K562 (cell line): ENCODE data around the gene BBC3. TPM values are rescaled to one million over a fixed set of nuclear protein-coding genes. Genes with fewer than 3 reads are reported as not detected.

ENCODE experiments used
- CREB1 ChIP-seq, 2 experiments: sonication (generic) in 1 of 2; formaldehyde crosslinking in 1 of 2; IDR thresholded peaks; 2 replicates each; pipeline versions ENCODE4 v1.6.1 to v1.8.0; 2012 to 2022; ENCODE audit warnings: inconsistent platforms in 1 of 2, mild to moderate bottlenecking in 1 of 2, missing genetic modification reagents in 1 of 2, moderate library complexity in 1 of 2
- DDX20 ChIP-seq: fragments of 450-650 bp; IDR thresholded peaks from 2 replicates; pipeline ENCODE4 v1.6.1; 2016; ENCODE audit warnings: missing genetic modification characterization, low read depth, mild to moderate bottlenecking, missing compliant biosample characterization, moderate library complexity
- EHMT2 ChIP-seq: fragments of 450-650 bp; IDR thresholded peaks from 2 replicates; pipeline ENCODE4 v1.6.1; 2018; ENCODE audit warnings: antibody characterized with exemption
- FOXM1 ChIP-seq, 2 experiments: fragments of 450-650 bp in 1 of 2; sonication (generic) in 1 of 2; formaldehyde crosslinking in 1 of 2; IDR thresholded peaks; 2 replicates each; pipeline versions ENCODE4 v1.6.1 to v1.9.0; 2017 to 2022; ENCODE audit warnings: low read depth in 2 of 2, mild to moderate bottlenecking in 2 of 2, missing genetic modification reagents in 1 of 2, moderate library complexity in 1 of 2
- HDAC1 ChIP-seq, 2 experiments: fragments of 450-650 bp; IDR thresholded peaks; 2 replicates each; pipeline ENCODE4 v1.6.1; 2016 to 2017; ENCODE audit warnings: inconsistent platforms in 1 of 2, mild to moderate bottlenecking in 1 of 2, moderate library complexity in 1 of 2
- KAT8 ChIP-seq: fragments of 450-650 bp; IDR thresholded peaks from 2 replicates; pipeline ENCODE4 v1.6.1; 2016; ENCODE audit warnings: low read depth, mild to moderate bottlenecking
- MEF2D ChIP-seq: conservative IDR thresholded peaks from 2 replicates; pipeline ENCODE4 v1.6.1; 2016; ENCODE audit warnings: low read depth, missing genetic modification characterization, missing compliant biosample characterization
- MTF1 ChIP-seq: fragments of 250-450 bp; sonication (Bioruptor Pico); IDR thresholded peaks from 2 replicates; pipeline ENCODE4 v1.9.0; 2021; ENCODE audit warnings: moderate library complexity, mild to moderate bottlenecking, inconsistent platforms, borderline replicate concordance
- NFE2 ChIP-seq: IDR thresholded peaks from 2 replicates; pipeline ENCODE4 v1.6.1; 2014; ENCODE audit warnings: antibody characterized with exemption, low read depth
- NR1H2 ChIP-seq: sonication (generic); formaldehyde crosslinking; IDR thresholded peaks from 2 replicates; pipeline ENCODE4 v1.4.0; 2020; ENCODE audit warnings: mild to moderate bottlenecking, missing genetic modification reagents
- POLR2A ChIP-seq: fragments of 450-650 bp; conservative IDR thresholded peaks from 2 replicates; pipeline ENCODE4 v1.6.1; 2016
- RBM17 ChIP-seq: fragments of 200-400 bp; formaldehyde crosslinking; IDR thresholded peaks from 2 replicates; pipeline ENCODE4 v1.6.1; 2017; ENCODE audit warnings: low read depth, mild to moderate bottlenecking, low read length, borderline replicate concordance
- SETDB1 ChIP-seq: IDR thresholded peaks from one replicate; pipeline ENCODE4 v1.6.1; 2012; ENCODE audit warnings: low read length, control low read depth, inconsistent platforms
- SUPT5H ChIP-seq: fragments of 450-650 bp; IDR thresholded peaks from 2 replicates; pipeline ENCODE4 v1.6.1; 2016
- ZFPM2 ChIP-seq: fragments of 250-450 bp; sonication (Bioruptor Pico); IDR thresholded peaks from 2 replicates; pipeline ENCODE4 v1.5.1; 2022; ENCODE audit warnings: mild to moderate bottlenecking
- ZKSCAN3 ChIP-seq: fragments of 250-450 bp; sonication (Bioruptor Pico); IDR thresholded peaks from 2 replicates; pipeline ENCODE4 v1.4.0; 2020
- ZNF324 ChIP-seq: fragments of 250-450 bp; sonication (Bioruptor Pico); IDR thresholded peaks from 2 replicates; pipeline ENCODE4 v1.4.0; 2020; ENCODE audit warnings: mild to moderate bottlenecking
- ZNF395 ChIP-seq: fragments of 200-800 bp; sonication (Bioruptor generic); IDR thresholded peaks from 2 replicates; pipeline ENCODE4 v1.6.1; 2017; ENCODE audit warnings: missing genetic modification characterization, missing compliant biosample characterization
- ZNF668 ChIP-seq: fragments of 250-450 bp; sonication (Bioruptor Pico); IDR thresholded peaks from 2 replicates; pipeline ENCODE4 v1.8.0; 2022; ENCODE audit warnings: mild to moderate bottlenecking, inconsistent platforms
- ZNF696 ChIP-seq: fragments of 250-450 bp; sonication (Bioruptor Pico); conservative IDR thresholded peaks from 2 replicates; pipeline ENCODE4 v1.4.0; 2020; ENCODE audit warnings: mild to moderate bottlenecking, moderate library complexity
- polyA plus RNA-seq, 8 experiments: library from polyadenylated mRNA; depleted of rRNA in 4 of 8; stranded (reverse) in 5 of 8; unstranded in 3 of 8; fragments of >200 nt; fragmentation: Nextera tagmentation in 2 of 8; fragmentation: Illumina TruSeq in 1 of 8; extraction: Ambion mirVana in 2 of 8; extraction: Trizol in 1 of 8; gene quantifications; 2 replicates each; pipeline versions ENCODE4 v1.2.1 to v1.2.3, GENCODE V29; 2011 to 2014; ENCODE audit warnings: inconsistent platforms in 1 of 8, missing spikeins in 1 of 8
- total RNA-seq, 7 experiments: library from RNA; depleted of rRNA in 6 of 7; stranded (reverse); fragments of >200 nt in 6 of 7; fragmentation: Illumina TruSeq in 2 of 7; extraction: Trizol in 2 of 7; gene quantifications; 2 replicates each; pipeline versions ENCODE4 v1.2.1 to v1.2.3, GENCODE V29; 2011 to 2021; ENCODE audit warnings: low replicate concordance in 1 of 7
- TF ChIP-seq, protein P1 (sequence below): sonication (generic); formaldehyde crosslinking; IDR thresholded peaks from 2 replicates; pipeline ENCODE4 v1.8.0; 2023; ENCODE audit warnings: mild to moderate bottlenecking, missing genetic modification reagents

Gene BBC3
- total and polyA plus RNA-seq, 9 of the 15 experiments (the other 6 are each of a cell fraction or from before 2014, with no cell fraction given) = 0.15 to 30.7 (median 4.8) TPM

- TF ChIP-seq POLR2A = no peak; the same call in 1 of the 2 replicates
- TF ChIP-seq NR1H2 (CRISPR knock-in tag) = 0 out of 2 replicates have a peak, but pooled peaks have one; percentile 68
- no peak for TF ChIP-seq ZFPM2 (CRISPR knock-in tag)
- TF ChIP-seq ZNF696 (CRISPR knock-in tag) = no peak
- TF ChIP-seq SETDB1 = no peak
- TF ChIP-seq MEF2D = no peak; the same call in 1 of the 2 replicates
- TF ChIP-seq ZKSCAN3 (CRISPR knock-in tag) = no peak
- peak; percentile 90 to 92 for TF ChIP-seq HDAC1 (IDR thresholded peaks at IDR 0.05)
- no peak for TF ChIP-seq KAT8
- TF ChIP-seq CREB1 (IDR thresholded peaks at IDR 0.05) = no peak
- TF ChIP-seq CREB1 (CRISPR knock-in tag; IDR thresholded peaks at IDR 0.05) = no peak
- TF ChIP-seq SUPT5H = peak; percentile 10
- TF ChIP-seq RBM17 = no peak
- TF ChIP-seq ZNF395 (CRISPR knock-in tag) = no peak
- TF ChIP-seq EHMT2 = no peak
- TF ChIP-seq ZNF668 (CRISPR knock-in tag) = no peak
- TF ChIP-seq DDX20 (tag) = no peak
- no peak for TF ChIP-seq MTF1 (CRISPR knock-in tag)
- TF ChIP-seq, protein P1, sequence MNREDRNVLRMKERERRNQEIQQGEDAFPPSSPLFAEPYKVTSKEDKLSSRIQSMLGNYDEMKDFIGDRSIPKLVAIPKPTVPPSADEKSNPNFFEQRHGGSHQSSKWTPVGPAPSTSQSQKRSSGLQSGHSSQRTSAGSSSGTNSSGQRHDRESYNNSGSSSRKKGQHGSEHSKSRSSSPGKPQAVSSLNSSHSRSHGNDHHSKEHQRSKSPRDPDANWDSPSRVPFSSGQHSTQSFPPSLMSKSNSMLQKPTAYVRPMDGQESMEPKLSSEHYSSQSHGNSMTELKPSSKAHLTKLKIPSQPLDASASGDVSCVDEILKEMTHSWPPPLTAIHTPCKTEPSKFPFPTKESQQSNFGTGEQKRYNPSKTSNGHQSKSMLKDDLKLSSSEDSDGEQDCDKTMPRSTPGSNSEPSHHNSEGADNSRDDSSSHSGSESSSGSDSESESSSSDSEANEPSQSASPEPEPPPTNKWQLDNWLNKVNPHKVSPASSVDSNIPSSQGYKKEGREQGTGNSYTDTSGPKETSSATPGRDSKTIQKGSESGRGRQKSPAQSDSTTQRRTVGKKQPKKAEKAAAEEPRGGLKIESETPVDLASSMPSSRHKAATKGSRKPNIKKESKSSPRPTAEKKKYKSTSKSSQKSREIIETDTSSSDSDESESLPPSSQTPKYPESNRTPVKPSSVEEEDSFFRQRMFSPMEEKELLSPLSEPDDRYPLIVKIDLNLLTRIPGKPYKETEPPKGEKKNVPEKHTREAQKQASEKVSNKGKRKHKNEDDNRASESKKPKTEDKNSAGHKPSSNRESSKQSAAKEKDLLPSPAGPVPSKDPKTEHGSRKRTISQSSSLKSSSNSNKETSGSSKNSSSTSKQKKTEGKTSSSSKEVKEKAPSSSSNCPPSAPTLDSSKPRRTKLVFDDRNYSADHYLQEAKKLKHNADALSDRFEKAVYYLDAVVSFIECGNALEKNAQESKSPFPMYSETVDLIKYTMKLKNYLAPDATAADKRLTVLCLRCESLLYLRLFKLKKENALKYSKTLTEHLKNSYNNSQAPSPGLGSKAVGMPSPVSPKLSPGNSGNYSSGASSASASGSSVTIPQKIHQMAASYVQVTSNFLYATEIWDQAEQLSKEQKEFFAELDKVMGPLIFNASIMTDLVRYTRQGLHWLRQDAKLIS = peak; percentile 60
- no peak for TF ChIP-seq ZNF324
- no peak for TF ChIP-seq FOXM1 (IDR thresholded peaks at IDR 0.05; ENCODE audit: low read depth)
- TF ChIP-seq FOXM1 (CRISPR knock-in tag; IDR thresholded peaks at IDR 0.05; ENCODE audit: low read depth) = no peak
- no peak for TF ChIP-seq NFE2
These were observed 712 bp downstream of the BBC3 start (continued) for GRCh38 chr19:47230054-47230920.
